Measurements from ENCODE around the gene DUSP5.
A peak's percentile ranks its signal among the peaks of the same experiment; 100 is the strongest.

The DUSP5 gene

DNA sequence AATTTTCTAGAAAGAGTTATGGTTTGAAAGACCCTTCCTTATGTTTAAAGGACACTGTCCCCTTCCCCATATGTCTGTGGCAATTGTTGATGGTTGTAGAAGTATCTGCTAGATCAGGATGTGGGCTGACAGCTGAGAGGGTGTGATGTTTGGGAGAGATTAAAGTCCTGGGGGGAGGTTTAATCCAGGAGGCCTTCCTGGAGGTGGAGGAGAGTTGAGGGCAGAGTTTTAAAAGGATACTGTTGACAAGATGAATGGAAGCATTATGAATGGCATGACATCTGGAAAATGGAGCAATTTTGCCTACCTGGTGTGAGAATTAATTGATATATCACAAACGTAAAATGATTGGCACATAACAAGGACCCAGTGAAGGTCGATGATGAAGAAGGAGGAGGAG lies 36.9 kb downstream of the DUSP5 start:
- no peak for DNase-seq
- intact Hi-C loops (cut with DNase I): no loop called here

DNA sequence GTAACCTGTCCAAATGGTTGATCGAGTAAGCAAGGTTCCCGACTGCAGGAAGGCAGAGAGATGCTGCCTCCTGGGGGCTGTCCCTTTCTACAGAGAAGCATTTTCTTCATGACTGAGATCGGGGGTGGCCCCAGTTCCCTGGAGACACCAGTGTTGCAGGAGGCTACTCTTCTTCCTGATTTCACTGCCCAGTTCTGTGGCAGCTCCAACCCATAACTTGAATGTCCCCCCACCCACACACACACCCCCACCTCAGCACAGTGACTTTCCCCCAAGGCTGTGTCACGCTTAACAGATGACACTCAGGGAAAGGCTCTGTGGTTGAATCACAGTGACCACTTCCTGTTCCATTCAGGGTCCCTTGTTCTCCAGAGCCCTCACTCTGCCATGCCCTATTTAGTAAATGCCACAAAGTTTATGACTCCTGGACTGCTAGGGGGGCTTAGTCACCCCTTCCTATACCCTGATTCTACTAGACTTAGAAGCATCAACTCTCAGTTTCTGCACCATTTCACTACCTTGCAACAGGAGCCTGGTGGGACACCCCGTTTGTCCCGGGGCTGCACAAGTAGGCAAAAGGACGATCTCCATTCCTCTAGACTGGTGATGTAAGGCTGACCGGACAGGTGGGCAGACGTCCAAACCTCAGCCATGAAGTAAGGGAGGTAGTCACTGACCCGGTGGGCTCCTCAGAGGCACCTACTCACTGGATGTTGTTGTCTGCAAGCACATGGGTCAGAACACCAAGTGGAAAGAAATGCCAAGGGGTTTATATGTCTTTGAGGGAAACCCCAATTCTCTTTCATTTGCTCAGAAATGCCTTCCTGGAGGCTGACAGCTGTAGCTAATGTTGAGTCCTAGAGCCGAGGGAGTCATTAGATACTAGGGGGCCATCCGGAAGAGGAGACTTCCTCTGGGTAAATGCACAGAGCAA lies 38.5 kb downstream of the DUSP5 start:
- peak in 1 of 10 donors; percentile 61 for DNase-seq
- intact Hi-C loops (cut with DNase I): no loop called here

DNA sequence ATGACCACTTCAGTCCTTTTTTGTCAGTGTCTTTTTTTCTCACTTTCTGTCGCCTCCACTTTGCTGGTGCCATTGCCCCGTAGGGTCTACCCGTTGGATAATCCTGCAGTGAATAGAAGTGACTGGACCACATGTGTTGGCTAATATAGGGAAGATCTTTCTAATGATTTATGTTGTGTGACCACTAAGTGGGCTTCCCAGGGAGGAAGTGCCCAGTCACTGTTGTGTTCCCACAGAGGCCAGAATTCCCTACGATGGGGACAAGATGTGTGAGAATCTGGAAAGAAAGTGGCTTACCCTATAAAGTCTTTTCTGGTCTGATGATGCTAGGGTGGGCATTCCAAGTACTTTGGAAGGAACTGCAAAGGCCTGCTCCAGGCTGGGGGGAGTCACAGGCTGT lies 41.4 kb downstream of the DUSP5 start:
- intact Hi-C loops (cut with DNase I): no loop called here
- no peak for DNase-seq

DNA sequence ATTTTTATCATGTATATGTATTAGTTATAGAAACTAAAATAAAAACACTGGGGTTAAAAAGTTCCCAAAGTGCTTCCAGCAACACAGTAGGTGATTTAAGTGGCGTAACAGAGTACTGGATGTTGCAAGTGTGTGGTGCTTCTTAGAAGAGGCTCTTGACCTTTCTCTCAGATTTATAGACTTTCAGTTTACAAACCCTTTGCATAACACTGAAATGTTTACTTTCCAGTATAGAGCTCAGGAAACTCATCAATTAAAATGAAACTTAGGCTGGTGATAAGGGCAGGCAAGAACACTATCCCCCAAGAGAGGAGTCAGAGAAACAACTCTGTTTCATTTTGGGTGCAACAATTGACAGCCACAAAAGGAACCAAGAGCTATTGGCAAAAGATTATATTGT lies 42.3 kb downstream of the DUSP5 start:
- no peak for DNase-seq
- intact Hi-C loops (cut with DNase I): no loop called here

DNA sequence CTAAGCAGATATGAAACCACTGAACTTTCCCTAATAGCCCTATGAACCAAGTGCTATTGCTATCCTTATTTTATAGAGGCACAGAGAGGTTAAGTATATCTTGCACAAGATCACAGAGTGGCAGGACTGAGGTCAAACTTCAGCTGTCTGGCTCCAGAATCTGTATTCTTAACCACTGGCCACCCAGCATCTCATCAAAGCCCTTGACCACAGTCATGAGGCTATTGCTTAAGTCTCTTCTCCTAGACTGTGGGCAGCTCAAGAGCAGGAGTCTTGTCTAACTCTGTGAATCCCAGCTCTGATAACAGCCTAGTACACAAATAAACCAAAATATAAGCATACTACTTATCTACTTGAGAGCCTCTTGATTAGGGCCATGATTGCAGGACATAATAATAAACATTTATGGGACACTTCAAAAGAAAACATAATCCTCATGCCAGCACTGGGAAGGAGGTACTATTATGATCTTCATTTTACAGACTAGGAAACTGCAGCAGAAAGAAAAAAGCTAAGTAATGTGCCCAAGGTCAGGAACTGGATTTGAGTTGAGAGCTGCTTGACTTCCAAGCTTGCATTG lies 47.3 kb downstream of the DUSP5 start:
- intact Hi-C loops (cut with DNase I): loop anchor here (5.0 kb wide), 2 partner anchors 43 to 408 kb away; no protein-coding TSS in a partner anchor
- DNase-seq: no peak

DNA sequence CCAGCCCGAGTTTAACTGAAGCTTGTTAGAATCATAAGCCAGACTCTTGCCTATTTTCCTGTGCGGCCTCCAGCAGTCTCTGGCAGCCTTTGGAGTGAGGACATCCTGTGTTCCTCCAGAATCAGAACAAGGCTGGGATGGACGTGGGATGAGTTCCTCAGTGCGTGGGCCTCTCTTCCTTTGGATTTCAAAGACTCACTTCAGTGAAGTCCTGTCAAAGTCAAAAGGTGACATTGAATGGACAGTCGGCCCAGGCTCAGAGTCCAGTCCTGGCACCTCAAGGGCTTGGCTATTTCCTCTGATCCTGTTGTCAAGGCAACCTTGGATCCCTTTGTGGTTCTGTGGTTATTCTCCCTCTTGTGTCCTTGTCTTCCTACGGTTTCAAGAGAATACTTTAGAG lies 48.4 kb downstream of the DUSP5 start:
- peak in 6 of 10 donors; percentile 8 to 85 (median 44) for DNase-seq
- intact Hi-C loops (cut with DNase I): loop anchor here (2.0 to 5.0 kb wide), 3 partner anchors 44 to 409 kb away; no protein-coding TSS in a partner anchor

DNA sequence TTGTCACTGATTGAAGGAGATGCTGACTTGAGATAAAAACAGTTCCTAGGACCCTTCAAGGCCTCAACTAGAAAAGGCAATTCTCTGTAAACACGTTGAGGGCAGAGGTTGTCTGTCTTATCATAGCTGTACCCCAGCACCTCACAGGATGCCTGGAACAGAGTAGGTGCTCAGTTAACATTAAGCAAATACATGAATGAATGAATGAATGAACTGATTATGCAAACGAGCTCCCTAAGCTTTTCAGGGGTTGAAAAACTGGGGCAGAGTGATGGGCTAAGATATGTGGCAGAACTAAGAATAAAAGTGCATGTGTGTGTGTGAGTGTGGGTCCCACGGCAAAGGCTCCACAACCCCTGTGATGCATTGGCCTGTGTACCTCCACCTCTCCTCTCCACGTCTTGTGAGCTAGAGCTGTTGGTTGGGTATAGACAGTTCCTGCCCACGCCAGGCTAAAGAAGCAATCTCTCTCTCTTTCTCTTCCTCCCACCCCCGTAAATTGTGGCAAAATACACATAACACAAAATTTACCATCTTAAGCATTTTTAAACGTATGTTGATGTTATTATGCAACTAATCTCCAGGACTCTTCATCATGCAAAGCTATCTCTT lies 48.9 kb downstream of the DUSP5 start:
- no peak for DNase-seq

DNA sequence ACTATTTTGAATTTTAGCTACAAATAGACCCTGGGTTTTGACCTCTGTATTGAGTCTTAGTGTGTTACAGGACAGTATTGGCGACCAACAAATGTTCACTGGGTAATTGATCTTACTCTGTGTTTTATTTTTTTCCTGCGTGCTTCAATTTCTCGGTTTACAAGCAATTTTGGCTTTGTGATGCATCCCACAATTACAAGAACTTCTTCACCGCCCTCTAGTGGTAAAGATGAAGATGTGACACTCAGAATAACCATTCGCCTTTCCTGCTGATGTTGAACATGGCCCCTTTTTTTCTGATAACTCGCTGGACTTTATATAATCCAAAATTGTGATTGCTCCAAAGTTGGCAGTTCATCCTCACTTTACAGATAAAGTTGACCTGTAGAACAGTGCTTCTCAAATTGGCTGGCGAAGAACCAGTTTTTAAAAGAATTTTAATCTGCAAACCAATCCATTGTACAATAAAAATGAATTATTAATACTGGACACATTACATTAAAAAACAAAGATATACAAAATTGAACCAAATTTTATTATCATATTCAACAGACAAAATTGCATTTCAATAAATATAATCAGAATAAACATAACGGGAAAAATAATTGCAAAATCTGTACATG lies 49.5 kb downstream of the DUSP5 start:
- DNase-seq: no peak

More for the DNA sequence above, 48.9 kb downstream of the DUSP5 start:
- intact Hi-C loops (cut with DNase I): loop anchor here (1.0 to 5.0 kb wide), 5 partner anchors 20 to 409 kb away; no protein-coding TSS in a partner anchor

DNA sequence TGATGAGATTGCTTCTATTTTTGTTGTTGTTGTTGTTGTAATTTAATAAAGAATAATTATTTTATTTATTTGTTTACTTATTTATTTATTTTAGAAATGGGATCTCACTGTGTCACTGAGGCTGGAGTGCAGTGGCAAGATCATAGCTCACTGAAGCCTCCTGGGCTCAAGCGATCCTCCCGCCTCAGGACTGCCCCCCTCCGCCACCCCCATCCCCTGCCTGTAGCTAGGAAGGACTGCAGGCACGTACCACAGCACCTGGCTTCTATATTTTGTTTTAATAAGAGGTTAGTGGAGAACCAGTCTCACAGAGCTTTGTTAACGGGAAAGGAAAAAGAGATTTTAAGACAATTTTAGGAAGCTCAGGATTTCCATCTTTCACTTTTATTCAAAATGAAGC lies 50.3 kb downstream of the DUSP5 start:
- DNase-seq: no peak
- intact Hi-C loops (cut with DNase I): loop anchor here (5.0 kb wide), 2 partner anchors 46 to 411 kb away; no protein-coding TSS in a partner anchor

More for the DNA sequence above, 49.5 kb downstream of the DUSP5 start:
- intact Hi-C loops (cut with DNase I): loop anchor here (1.0 to 5.0 kb wide), 5 partner anchors 19 to 410 kb away; no protein-coding TSS in a partner anchor

DNA sequence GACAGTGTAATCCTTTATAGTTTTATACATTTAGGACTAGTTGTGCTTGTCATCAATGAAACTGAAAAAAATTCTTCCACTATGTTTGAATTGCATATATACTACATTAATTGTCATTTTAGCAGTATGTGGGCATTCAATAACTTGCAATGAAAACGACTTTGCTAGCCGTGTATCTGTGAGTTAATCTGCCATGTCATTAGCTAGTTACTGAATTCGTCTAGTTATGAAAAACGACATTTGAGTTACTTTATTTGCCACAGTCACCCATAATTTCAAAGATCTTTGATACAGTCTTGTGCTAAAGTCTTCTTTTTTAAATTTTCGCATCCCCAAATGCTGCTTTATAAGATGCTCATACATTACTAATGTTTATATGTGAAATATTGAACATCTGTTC lies 51.5 kb downstream of the DUSP5 start:
- DNase-seq: no peak

DNA sequence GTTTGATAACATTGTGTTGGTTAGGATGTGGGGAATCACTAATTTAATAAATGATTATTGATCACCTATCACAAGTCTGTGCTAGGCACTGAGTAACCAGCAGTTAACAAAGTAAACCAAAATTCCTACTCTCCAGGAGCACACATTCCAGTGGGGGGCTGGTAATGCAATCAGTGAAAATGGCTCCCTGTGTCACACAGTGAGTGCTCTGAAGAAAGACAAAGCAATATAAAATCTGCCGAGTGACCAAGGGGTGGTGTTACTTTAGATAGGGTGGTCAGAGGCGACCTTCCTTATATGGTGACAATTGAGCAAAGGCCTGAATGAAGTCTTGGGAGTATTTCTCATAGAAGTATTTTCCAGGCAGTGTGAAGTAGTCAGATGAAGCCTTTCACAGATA lies 56.2 kb downstream of the DUSP5 start:
- DNase-seq: no peak
- intact Hi-C loops (cut with DNase I): no loop called here

More for the DNA sequence above, 51.5 kb downstream of the DUSP5 start:
- intact Hi-C loops (cut with DNase I): loop anchor here (5.0 kb wide), 2 partner anchors 47 to 412 kb away; no protein-coding TSS in a partner anchor

DNA sequence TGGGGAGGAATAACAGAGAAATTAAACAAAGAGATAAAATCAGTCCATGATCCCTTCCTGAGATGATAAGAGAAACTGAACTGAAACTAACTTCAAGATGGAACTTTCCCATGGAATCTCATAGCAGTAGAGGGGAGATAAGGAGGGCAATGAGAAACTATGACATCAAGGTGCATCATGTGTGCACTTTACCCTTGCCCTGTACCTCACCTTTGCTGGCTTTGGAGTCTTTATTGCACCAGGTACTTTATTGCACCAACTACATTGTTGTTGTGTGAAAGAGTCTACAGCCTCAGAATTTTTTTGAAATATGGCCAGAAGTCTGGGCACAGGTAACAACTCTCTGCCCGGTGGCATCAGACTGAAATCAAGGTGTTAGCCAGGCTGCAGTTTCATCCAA lies 58.6 kb downstream of the DUSP5 start:
- DNase-seq: no peak
- intact Hi-C loops (cut with DNase I): no loop called here

DNA sequence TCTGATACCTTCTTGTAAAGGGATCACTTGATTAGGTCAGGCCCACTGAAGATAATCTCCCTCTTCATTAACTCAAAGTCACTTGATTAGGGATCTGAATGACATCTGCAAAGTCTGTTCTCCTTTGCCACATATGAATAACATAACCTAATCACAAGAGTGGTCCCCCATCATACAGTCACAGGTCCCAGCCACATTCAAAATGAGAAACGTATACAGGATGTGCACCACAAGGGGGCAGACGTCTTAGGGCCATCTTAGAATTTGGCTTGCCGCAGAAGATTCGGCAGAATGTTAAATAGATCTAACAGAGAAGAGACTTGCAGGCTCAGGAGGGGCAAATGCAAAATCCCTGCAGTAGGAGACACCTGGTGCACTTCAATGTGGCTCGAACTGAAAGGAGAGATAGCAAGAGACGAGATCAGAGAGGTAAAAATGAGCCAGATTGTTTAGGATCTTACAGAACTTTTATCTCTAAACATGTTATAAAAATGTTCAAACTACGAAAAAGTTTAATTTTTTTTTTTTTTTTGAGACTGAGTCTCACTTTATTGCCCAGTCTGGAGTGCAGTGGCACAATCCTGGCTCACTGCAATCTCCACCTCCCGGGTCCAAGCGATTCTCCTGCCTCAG lies 59.4 kb downstream of the DUSP5 start:
- peak in 3 of 10 donors; percentile 10 to 38 (median 15) for DNase-seq
- intact Hi-C loops (cut with DNase I): no loop called here

DNA sequence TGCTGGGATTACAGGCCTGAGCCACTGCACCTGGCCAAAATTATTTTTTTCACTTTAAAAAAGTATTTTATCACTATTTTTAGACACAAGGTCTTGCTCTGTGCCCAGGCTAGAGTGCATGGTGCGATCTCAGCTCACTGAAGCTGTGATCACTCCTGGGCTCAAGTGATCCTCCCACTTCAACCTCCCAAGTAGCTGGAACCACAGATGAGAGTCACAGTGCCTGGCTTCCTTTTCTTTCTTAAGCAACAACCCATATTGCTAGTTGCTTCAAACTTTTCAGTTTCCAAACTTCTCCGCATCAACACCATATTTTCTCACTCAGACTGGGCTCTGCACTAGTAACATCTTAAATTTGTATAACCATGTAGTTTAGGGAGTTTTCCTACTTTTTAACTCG lies 60.3 kb downstream of the DUSP5 start:
- intact Hi-C loops (cut with DNase I): no loop called here
- peak in 1 of 10 donors; percentile 24 for DNase-seq

DNA sequence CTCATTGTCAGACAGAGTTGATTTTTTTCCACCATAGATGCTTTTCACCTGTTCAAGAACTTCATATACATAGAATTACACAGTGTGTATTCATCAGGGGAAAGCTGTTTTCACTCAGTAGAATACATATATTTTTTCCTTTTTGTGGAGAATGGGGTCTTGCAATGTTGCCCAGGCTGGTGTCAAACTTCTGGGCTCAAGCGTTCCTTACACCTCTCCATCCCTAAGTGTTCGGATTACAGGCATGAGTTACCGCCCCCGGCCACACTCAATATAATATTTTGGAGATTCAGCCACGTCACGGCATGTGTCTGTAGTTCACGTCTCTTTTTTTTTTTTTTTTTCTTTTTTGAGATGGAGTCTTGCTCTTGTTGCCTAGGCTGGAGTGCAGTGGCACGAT lies 62.3 kb downstream of the DUSP5 start:
- intact Hi-C loops (cut with DNase I): no loop called here
- no peak for DNase-seq

Data from posterior cingulate gyrus (tissue), 11 donors.